K562 (cell line): Measurements from ENCODE around the gene PRSS21. TPM values are rescaled to one million over a fixed set of nuclear protein-coding genes. Genes with fewer than 3 reads are reported as not detected.

Experiments
- ATAC-seq: fragments of 200-7000 bp; cut with Tn5 transposase; 3 replicates; pipeline ENCODE4 v1.9.1; 2020; ENCODE audit warnings: moderate library complexity
- BruUV-seq: library from RNA; stranded (reverse); fragments of 400-500 nt; replicated peaks from 2 replicates; lab custom pipeline; 2021; lab: Mats Ljungman, UMichigan
- CTCF ChIA-PET: fragments of 300-600 bp; formaldehyde crosslinking; extraction: SDS; loops from one replicate; lab custom pipeline; 2021; ENCODE audit warnings: low intra/inter-chr PET ratio; lab: Yijun Ruan, JAX
- POLR2A ChIA-PET: fragments of 300-600, 350-650 bp; sonication (Branson Sonifier 250); formaldehyde crosslinking; extraction: SDS; loops from one replicate; lab custom pipeline; 2021; ENCODE audit warnings: antibody characterized with exemption, inconsistent platforms; lab: Yijun Ruan, JAX
- DNase-seq, 4 experiments: peaks; one replicate each; pipeline versions ENCODE4 v3.0.0 to v3.0.0-alpha.2; 2011 to 2018; ENCODE audit warnings: low spot score in 3 of 4, mixed read lengths in 3 of 4; ENCODE audit errors: extremely low read depth in 1 of 4
- FAIRE-seq: peaks from 2 replicates; lab custom pipeline; 2011; peaks lifted over from hg19 to GRCh38; lab: Jason Lieb, UNC
- H2AFZ ChIP-seq: 2 replicates; pipeline ENCODE4 v1.6.0; 2011; ENCODE audit warnings: low read depth, low read length, control low read depth, inconsistent platforms
- H3K27ac ChIP-seq: fragments of 200-600 bp; 3 replicates; pipeline ENCODE4 v1.8.0; 2011; ENCODE audit warnings: low read depth, mild to moderate bottlenecking, control low read depth, inconsistent platforms, low read length, moderate library complexity, mixed read lengths; ENCODE audit errors: extremely low read depth
- H3K27me3 ChIP-seq, 2 experiments: fragments of 300-600 bp in 1 of 2; 2 replicates in 1 of 2; 3 replicates in 1 of 2; pipeline versions ENCODE4 v1.6.0 to v1.8.0; 2011; ENCODE audit warnings: inconsistent platforms in 2 of 2, low read length in 2 of 2, mild to moderate bottlenecking in 1 of 2, mixed read lengths in 1 of 2, moderate library complexity in 1 of 2; ENCODE audit not compliant: control insufficient read depth in 2 of 2, insufficient read depth in 2 of 2
- H3K36me3 ChIP-seq: fragments of 300-600 bp; 3 replicates; pipeline ENCODE4 v1.8.0; 2011; ENCODE audit warnings: mild to moderate bottlenecking, low read length, inconsistent platforms; ENCODE audit not compliant: control insufficient read depth, insufficient read depth
- H3K4me1 ChIP-seq, 2 experiments: fragments of 200-600 bp in 1 of 2; replicated peaks in 1 of 2; 2 replicates in 1 of 2; 3 replicates in 1 of 2; pipeline versions ENCODE4 v1.5.1 to v1.8.0; 2011; ENCODE audit warnings: inconsistent platforms in 2 of 2, low read length in 2 of 2, mild to moderate bottlenecking in 1 of 2, mixed read lengths in 1 of 2, moderate library complexity in 1 of 2; ENCODE audit not compliant: control insufficient read depth in 2 of 2, insufficient read depth in 2 of 2
- H3K4me2 ChIP-seq: 2 replicates; pipeline ENCODE4 v1.6.1; 2011; ENCODE audit warnings: low read length, control low read depth, inconsistent platforms, mixed read lengths; ENCODE audit not compliant: insufficient read depth
- H3K4me3 ChIP-seq: fragments of 200-600 bp; sonication (generic), shearing (Covaris generic); 2 replicates; pipeline ENCODE4 v1.5.1; 2016; ENCODE audit warnings: control low read depth, inconsistent platforms
- H3K79me2 ChIP-seq: fragments of 200-600 bp; 3 replicates; pipeline ENCODE4 v1.8.0; 2011; ENCODE audit warnings: low read length, inconsistent platforms; ENCODE audit not compliant: control insufficient read depth, insufficient read depth
- H3K9ac ChIP-seq, 2 experiments: 2 replicates each; pipeline versions ENCODE4 v1.6.0 to v1.6.1; 2011; ENCODE audit warnings: low read depth in 2 of 2, low read length in 2 of 2, control low read depth in 1 of 2, inconsistent platforms in 1 of 2, mild to moderate bottlenecking in 1 of 2, mixed read lengths in 1 of 2; ENCODE audit not compliant: insufficient read depth in 1 of 2
- H3K9me1 ChIP-seq: one replicate; pipeline ENCODE4 v1.6.0; 2011; ENCODE audit warnings: inconsistent platforms, mild to moderate bottlenecking, low read length, moderate library complexity; ENCODE audit not compliant: control insufficient read depth, insufficient read depth
- H3K9me3 ChIP-seq: replicated peaks from 2 replicates; pipeline ENCODE4 v1.5.1; 2011; ENCODE audit warnings: low read depth, low read length, inconsistent platforms; ENCODE audit not compliant: control insufficient read depth, insufficient read depth
- H4K20me1 ChIP-seq: replicated peaks from 2 replicates; pipeline ENCODE4 v1.6.1; 2011; ENCODE audit warnings: low read length, inconsistent platforms, mixed read lengths; ENCODE audit not compliant: control insufficient read depth, insufficient read depth
- ARID2 ChIP-seq: fragments of 450-650 bp; IDR thresholded peaks from 2 replicates; pipeline ENCODE4 v1.6.1; 2017; ENCODE audit warnings: antibody characterized with exemption, mild to moderate bottlenecking
- CREB5 ChIP-seq: fragments of 250-450 bp; sonication (Bioruptor Pico); IDR thresholded peaks from 2 replicates; pipeline ENCODE4 v1.5.0; 2020; ENCODE audit warnings: mild to moderate bottlenecking
- FIP1L1 ChIP-seq: fragments of 200-400 bp; formaldehyde crosslinking; IDR thresholded peaks from 2 replicates; pipeline ENCODE4 v1.6.1; 2018; ENCODE audit warnings: mild to moderate bottlenecking, low read depth, low read length; ENCODE audit not compliant: poor library complexity, severe bottlenecking
- GABPA ChIP-seq: fragments of 200-800 bp; sonication (Bioruptor generic); conservative IDR thresholded peaks from 2 replicates; pipeline ENCODE4 v1.6.1; 2016; ENCODE audit warnings: low read depth, missing genetic modification characterization, missing compliant biosample characterization
- NFRKB ChIP-seq: fragments of 450-650 bp; IDR thresholded peaks from 2 replicates; pipeline ENCODE4 v1.6.1; 2016; ENCODE audit warnings: low read depth
- NFXL1 ChIP-seq: fragments of 450-650 bp; formaldehyde crosslinking; IDR thresholded peaks from 2 replicates; pipeline ENCODE4 v1.4.0; 2021; ENCODE audit warnings: mild to moderate bottlenecking
- PML ChIP-seq: IDR thresholded peaks from 2 replicates; pipeline ENCODE4 v1.6.1; 2012; ENCODE audit warnings: low read length, inconsistent platforms
- ZHX1 ChIP-seq: fragments of 150-350 bp; conservative IDR thresholded peaks from 2 replicates; pipeline ENCODE4 v1.6.1; 2014; ENCODE audit warnings: low read length
- WGBS: fragments of 100-300 bp; shearing (Covaris generic); methylation state at CpG from one replicate; pipeline ENCODE4 v1.1.6; 2016; ENCODE audit warnings: low coverage, mixed read lengths; ENCODE audit not compliant: insufficient coverage; ENCODE audit errors: missing lambda C conversion rate; 5-methylcytosine and 5-hydroxymethylcytosine counted together
- in situ Hi-C: fragments of 300-500 bp; cut with MboI; formaldehyde crosslinking; loops from 4 replicates; pipeline ENCODE4 v1.15.0; 2018; ENCODE audit warnings: inconsistent platforms, mixed read lengths
- intact Hi-C: fragments of 100-400 bp; cut with micrococcal nuclease; formaldehyde crosslinking; loops from 2 replicates; pipeline ENCODE4 v1.14.2; 2022
- polyA plus RNA-seq, 8 experiments: library from polyadenylated mRNA; depleted of rRNA in 4 of 8; stranded (reverse) in 5 of 8; unstranded in 3 of 8; fragments of >200 nt; fragmentation: Nextera tagmentation in 2 of 8; fragmentation: Illumina TruSeq in 1 of 8; extraction: Ambion mirVana in 2 of 8; extraction: Trizol in 1 of 8; gene quantifications; 2 replicates each; pipeline versions ENCODE4 v1.2.1 to v1.2.3, GENCODE V29; 2011 to 2014; ENCODE audit warnings: inconsistent platforms in 1 of 8, missing spikeins in 1 of 8
- total RNA-seq, 7 experiments: library from RNA; depleted of rRNA in 6 of 7; stranded (reverse); fragments of >200 nt in 6 of 7; fragmentation: Illumina TruSeq in 2 of 7; extraction: Trizol in 2 of 7; gene quantifications; 2 replicates each; pipeline versions ENCODE4 v1.2.1 to v1.2.3, GENCODE V29; 2011 to 2021; ENCODE audit warnings: low replicate concordance in 1 of 7
- TF ChIP-seq, protein P1 (sequence below): fragments of 450-650 bp; IDR thresholded peaks from 2 replicates; pipeline ENCODE4 v1.7.1; 2018; ENCODE audit warnings: mild to moderate bottlenecking, low read depth; ENCODE audit not compliant: partially characterized antibody

Gene PRSS21
- total and polyA plus RNA-seq, 9 of the 15 experiments (the other 6 are each of a cell fraction or from before 2014, with no cell fraction given), result 12.1 to 121 (median 61.3) TPM

DNA sequence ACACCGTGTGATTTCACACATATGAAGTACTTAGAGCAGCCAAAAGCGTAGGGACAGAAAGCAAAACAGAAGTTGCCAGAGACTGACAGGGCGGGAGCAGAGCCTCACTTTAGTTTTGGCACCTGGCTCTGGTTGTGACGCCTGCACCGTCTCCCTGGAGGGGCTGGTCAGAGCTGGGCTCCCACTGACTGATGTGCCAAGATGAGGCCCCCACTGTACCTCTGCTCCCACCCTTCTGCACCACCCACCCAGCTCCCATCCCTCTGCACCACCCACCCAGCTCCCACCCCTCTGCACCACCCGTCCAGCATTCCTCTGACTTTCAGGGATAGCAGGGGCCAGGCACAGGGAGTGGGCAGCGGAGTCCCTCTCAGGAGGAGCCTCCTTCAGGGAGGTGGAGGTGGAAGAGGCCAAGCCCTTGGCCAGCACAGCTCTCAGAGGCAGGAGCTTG, 3.2 kb upstream of the PRSS21 start:
- Histone ChIP-seq H3K27ac (no peak overlapping the region), H2AFZ (no peak overlapping the region), H3K9ac (peak overlapping the region in 1 of 2 experiments; percentile 56; a peak in 2 of 4 replicates), H3K9me1 (no peaks in the 10 kb centered on the region)
- TF ChIP-seq PML (no peak), FIP1L1 (no peak), CREB5 (no peak), NFRKB (no peak), ARID2 (no peak), NFXL1 (no peak), GABPA (tag) (no peak), ZHX1 (no peak)
- TF ChIP-seq, protein P1, sequence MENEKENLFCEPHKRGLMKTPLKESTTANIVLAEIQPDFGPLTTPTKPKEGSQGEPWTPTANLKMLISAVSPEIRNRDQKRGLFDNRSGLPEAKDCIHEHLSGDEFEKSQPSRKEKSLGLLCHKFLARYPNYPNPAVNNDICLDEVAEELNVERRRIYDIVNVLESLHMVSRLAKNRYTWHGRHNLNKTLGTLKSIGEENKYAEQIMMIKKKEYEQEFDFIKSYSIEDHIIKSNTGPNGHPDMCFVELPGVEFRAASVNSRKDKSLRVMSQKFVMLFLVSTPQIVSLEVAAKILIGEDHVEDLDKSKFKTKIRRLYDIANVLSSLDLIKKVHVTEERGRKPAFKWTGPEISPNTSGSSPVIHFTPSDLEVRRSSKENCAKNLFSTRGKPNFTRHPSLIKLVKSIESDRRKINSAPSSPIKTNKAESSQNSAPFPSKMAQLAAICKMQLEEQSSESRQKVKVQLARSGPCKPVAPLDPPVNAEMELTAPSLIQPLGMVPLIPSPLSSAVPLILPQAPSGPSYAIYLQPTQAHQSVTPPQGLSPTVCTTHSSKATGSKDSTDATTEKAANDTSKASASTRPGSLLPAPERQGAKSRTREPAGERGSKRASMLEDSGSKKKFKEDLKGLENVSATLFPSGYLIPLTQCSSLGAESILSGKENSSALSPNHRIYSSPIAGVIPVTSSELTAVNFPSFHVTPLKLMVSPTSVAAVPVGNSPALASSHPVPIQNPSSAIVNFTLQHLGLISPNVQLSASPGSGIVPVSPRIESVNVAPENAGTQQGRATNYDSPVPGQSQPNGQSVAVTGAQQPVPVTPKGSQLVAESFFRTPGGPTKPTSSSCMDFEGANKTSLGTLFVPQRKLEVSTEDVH, result no peak
- TF ChIP-seq, all 486 proteins: peak for 0
- no peak for DNase-seq
- Histone ChIP-seq H4K20me1 (no peaks in the 10 kb centered on the region), H3K9me3 (no peaks in the 10 kb centered on the region), H3K36me3 (peaks cover 7% of the 10 kb centered on the region; the same call in 2 of the 3 replicates), H3K79me2 (peaks cover 23% of the 10 kb centered on the region), H3K4me3 (no peak overlapping the region), H3K4me2 (no peak overlapping the region), H3K4me1 (peaks cover 17 to 45% of the 10 kb centered on the region in 2 experiments; a peak in 4 of 5 replicates), H3K27me3 (peaks cover 4 to 16% of the 10 kb centered on the region in 2 experiments; a peak in 2 of 5 replicates)
- 41% methylated on average over 7 of the region's 7 CpGs for WGBS
- ChIA-PET POLR2A (no interaction called here), CTCF (no interaction called here)
- ATAC-seq, result no peak
- in situ Hi-C loops (no loop called here), intact Hi-C loops (no loop called here)
- BruUV-seq, result no TSS peak
- no peak for FAIRE-seq
